Measurements from ENCODE around the gene PSAPL1. TPM values are rescaled to one million over a fixed set of nuclear protein-coding genes. Genes with fewer than 3 reads are reported as not detected.

PSAPL1 gene
- polyA plus RNA-seq, 1 experiment, result not detected

- POLR2A ChIA-PET, result interaction anchor here (1.0 kb wide), 1 partner anchor 22 kb away, joined by 3 read pairs; no protein-coding TSS in a partner anchor
- CTCF ChIA-PET, result no interaction called here
- DNase-seq (ENCODE audit: low read depth, low spot score), result no peak
- H3K27me3 ChIP-seq (ENCODE audit: control insufficient read depth, insufficient read depth, low read length), result peaks cover 39% of the 10 kb centered on the region
- no peak for TF ChIP-seq CTCF (IDR thresholded peaks at IDR 0.05; ENCODE audit: low read depth, low read length)
- H3K4me3 ChIP-seq (ENCODE audit: low read depth, low read length), result no peak overlapping the region
- no peak overlapping the region for H3K27ac ChIP-seq (ENCODE audit: low read depth, low read length)
- peaks cover 15% of the 10 kb centered on the region for H3K9me3 ChIP-seq (ENCODE audit: control insufficient read depth, insufficient read depth, low read length)
Observed at GRCh38 chr4:7381221-7381889, 53.4 kb downstream of the PSAPL1 start.

Small RNAs within 50 kb of the gene (small RNA-seq; reads per million reads assigned to genes)
- not detected for gene MIR4274 (ENCODE audit: insufficient read length, low read depth)

Other genes starting within 250 kb of the PSAPL1 start
- gene SORCS2, start 242.4 kb downstream of the PSAPL1 start, polyA plus RNA-seq (2011; rRNA removed), result 0.29 and 0.65 TPM in 2 replicates